Neural cell (in vitro differentiated cells): Measurements from ENCODE around the gene ADSL. TPM values are rescaled to one million over a fixed set of nuclear protein-coding genes. Genes with fewer than 3 reads are reported as not detected.

Experiments used
- H2AFZ ChIP-seq: fragments of 200-600, 300-800 bp; sonication (generic), shearing (Covaris generic); 2 replicates; pipeline ENCODE4 v1.6.0; 2014; ENCODE audit warnings: low read depth, mild to moderate bottlenecking, antibody characterized with exemption, low read length, moderate library complexity
- H3F3A ChIP-seq: fragments of 200-600 bp; shearing (Covaris generic); 2 replicates; pipeline ENCODE4 v1.6.1; 2016; ENCODE audit warnings: mild to moderate bottlenecking, moderate library complexity, mixed read lengths, antibody characterized with exemption, low read length; ENCODE audit not compliant: insufficient read depth, poor library complexity, severe bottlenecking
- H3K27ac ChIP-seq: fragments of 200-600, 300-800 bp; sonication (generic), shearing (Covaris generic); 2 replicates; pipeline ENCODE4 v1.5.1; 2014; ENCODE audit warnings: mild to moderate bottlenecking, low read length, moderate library complexity
- H3K27me3 ChIP-seq: fragments of 300-800, 200-600 bp; sonication (generic), shearing (Covaris generic); 2 replicates; pipeline ENCODE4 v1.6.0; 2014; ENCODE audit warnings: mild to moderate bottlenecking, low read depth, low read length, moderate library complexity; ENCODE audit not compliant: insufficient read depth
- H3K36me3 ChIP-seq: fragments of 300-800, 200-600 bp; sonication (generic), shearing (Covaris generic); 2 replicates; pipeline ENCODE4 v1.5.1; 2014; ENCODE audit warnings: mild to moderate bottlenecking, antibody characterized with exemption, low read length, moderate library complexity; ENCODE audit not compliant: insufficient read depth
- H3K4me2 ChIP-seq: fragments of 300-800, 200-600 bp; sonication (generic), shearing (Covaris generic); 2 replicates; pipeline ENCODE4 v1.6.0; 2014; ENCODE audit warnings: mild to moderate bottlenecking, low read length
- H3K4me3 ChIP-seq: fragments of 300-800, 200-600 bp; sonication (generic), shearing (Covaris generic); 2 replicates; pipeline ENCODE4 v1.5.1; 2014; ENCODE audit warnings: mild to moderate bottlenecking, low read length, moderate library complexity
- H3K79me2 ChIP-seq: fragments of 200-600 bp; shearing (Covaris generic); replicated peaks from 2 replicates; pipeline ENCODE4 v1.6.0; 2014; ENCODE audit warnings: mild to moderate bottlenecking, low read length, moderate library complexity; ENCODE audit not compliant: insufficient read depth
- H3K9ac ChIP-seq: fragments of 300-800, 200-600 bp; sonication (generic), shearing (Covaris generic); 2 replicates; pipeline ENCODE4 v1.6.1; 2016; ENCODE audit warnings: mild to moderate bottlenecking, low read length, mixed read lengths
- H3K9me2 ChIP-seq: fragments of 200-600 bp; shearing (Covaris generic); 2 replicates; pipeline ENCODE4 v1.6.1; 2016; ENCODE audit warnings: mild to moderate bottlenecking, low read length, mixed read lengths; ENCODE audit not compliant: insufficient read depth
- H3K9me3 ChIP-seq: fragments of 200-600, 300-800 bp; sonication (generic), shearing (Covaris generic); 2 replicates; pipeline ENCODE4 v1.6.1; 2016; ENCODE audit warnings: mild to moderate bottlenecking, mixed run types, low read length, moderate library complexity, mixed read lengths
- H4K20me1 ChIP-seq: fragments of 200-600 bp; shearing (Covaris generic); 2 replicates; pipeline ENCODE4 v1.6.1; 2016; ENCODE audit warnings: mild to moderate bottlenecking, mixed run types; ENCODE audit not compliant: insufficient read depth
- EP300 ChIP-seq: fragments of 450-650 bp; conservative IDR thresholded peaks from 2 replicates; pipeline ENCODE4 v1.6.1; 2014; ENCODE audit warnings: antibody characterized with exemption, mild to moderate bottlenecking, moderate library complexity; ENCODE audit not compliant: poor library complexity, severe bottlenecking
- EZH2 ChIP-seq: fragments of 200-600, 300-800 bp; shearing (Covaris generic), sonication (generic); IDR thresholded peaks from 2 replicates; pipeline ENCODE4 v1.6.1; 2014; ENCODE audit warnings: antibody characterized with exemption, low read length, borderline replicate concordance, mild to moderate bottlenecking; ENCODE audit not compliant: insufficient read depth, poor library complexity, severe bottlenecking
- MXI1 ChIP-seq: fragments of 450-650 bp; conservative IDR thresholded peaks from 2 replicates; pipeline ENCODE4 v1.6.1; 2014; ENCODE audit warnings: antibody characterized with exemption, mild to moderate bottlenecking; ENCODE audit not compliant: poor library complexity, severe bottlenecking
- POLR2AphosphoS5 ChIP-seq: IDR thresholded peaks from 2 replicates; pipeline ENCODE4 v1.6.1; 2012
- RAD21 ChIP-seq: fragments of 450-650 bp; conservative IDR thresholded peaks from 2 replicates; pipeline ENCODE4 v1.6.1; 2014; ENCODE audit warnings: antibody characterized with exemption, mild to moderate bottlenecking, moderate library complexity
- SMC3 ChIP-seq: fragments of 450-650 bp; conservative IDR thresholded peaks from 2 replicates; pipeline ENCODE4 v1.6.1; 2014; ENCODE audit warnings: antibody characterized with exemption, mild to moderate bottlenecking, moderate library complexity; ENCODE audit not compliant: poor library complexity
- TAF1 ChIP-seq: IDR thresholded peaks from 2 replicates; pipeline ENCODE4 v1.6.1; 2012; ENCODE audit warnings: low read depth
- polyA plus RNA-seq: library from polyadenylated mRNA; depleted of rRNA; stranded (reverse); fragments of >200 nt; gene quantifications from 2 replicates; pipeline ENCODE4 v1.2.3, GENCODE V29; 2014
- TF ChIP-seq, protein P1 (sequence below): IDR thresholded peaks from 2 replicates; pipeline ENCODE4 v1.6.1; 2012; ENCODE audit warnings: borderline replicate concordance
- TF ChIP-seq, protein P2 (sequence below): fragments of 450-650 bp; IDR thresholded peaks from 2 replicates; pipeline ENCODE4 v1.5.1; 2014; ENCODE audit warnings: antibody characterized with exemption, mild to moderate bottlenecking, moderate library complexity; ENCODE audit not compliant: poor library complexity, severe bottlenecking

ADSL gene
- polyA plus RNA-seq, 1 donor from 2014 or later, result 112 TPM

GRCh38 chr22:40397396-40397795 is 51.1 kb downstream of the ADSL start:
- Histone ChIP-seq H3K36me3 (no peaks in the 10 kb centered on the region), H3K9ac (no peak overlapping the region), H3F3A (no peaks in the 10 kb centered on the region), H3K9me2 (no peaks in the 10 kb centered on the region), H3K79me2 (no peaks in the 10 kb centered on the region), H3K4me2 (no peak overlapping the region), H3K4me3 (no peak overlapping the region), H2AFZ (no peak overlapping the region), H3K27me3 (no peaks in the 10 kb centered on the region), H3K27ac (no peak overlapping the region), H4K20me1 (no peaks in the 10 kb centered on the region), H3K9me3 (no peaks in the 10 kb centered on the region)
- TF ChIP-seq MXI1 (no peak), POLR2AphosphoS5 (no peak), TAF1 (no peak), SMC3 (no peak), EP300 (no peak)

- H3K9me2 ChIP-seq, result no peaks in the 10 kb centered on the region
- no peak overlapping the region for H3K9ac ChIP-seq
- H3K27me3 ChIP-seq, result no peaks in the 10 kb centered on the region
- H3K36me3 ChIP-seq, result no peaks in the 10 kb centered on the region
- no peak overlapping the region for H3K27ac ChIP-seq
- TF ChIP-seq SMC3 (no peak), POLR2AphosphoS5 (no peak), RAD21 (no peak), MXI1 (no peak)
- H4K20me1 ChIP-seq, result no peaks in the 10 kb centered on the region
- H3K4me3 ChIP-seq, result no peak overlapping the region
- H3K79me2 ChIP-seq, result no peaks in the 10 kb centered on the region
- no peaks in the 10 kb centered on the region for H3K9me3 ChIP-seq
- H3F3A ChIP-seq, result no peaks in the 10 kb centered on the region
- H3K4me2 ChIP-seq, result no peak overlapping the region
- no peak overlapping the region for H2AFZ ChIP-seq
Observed at GRCh38 chr22:40399621-40400020, 53.3 kb downstream of the ADSL start.

DNA sequence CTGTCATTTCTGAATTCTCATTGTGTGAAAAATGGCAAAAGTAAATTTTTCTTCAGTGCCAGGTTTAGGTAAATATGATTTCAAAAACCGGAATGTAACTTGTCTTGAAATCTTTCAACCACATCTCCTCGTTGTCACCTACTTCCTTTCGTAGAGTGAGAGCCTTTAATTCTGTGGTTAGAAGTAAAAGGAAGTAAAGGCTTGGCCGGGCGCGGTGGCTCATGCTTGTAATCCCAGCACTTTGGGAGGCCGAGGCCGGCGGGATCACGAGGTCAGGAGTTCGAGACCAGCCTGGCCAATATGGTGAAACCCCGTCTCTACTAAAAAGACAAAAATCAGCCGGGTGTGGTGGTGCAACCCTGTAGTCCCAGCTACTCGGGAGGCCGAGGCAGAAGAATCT is 53.9 kb downstream of the ADSL start:
- H3K79me2 ChIP-seq, result no peaks in the 10 kb centered on the region
- TF ChIP-seq SMC3 (no peak), TAF1 (no peak), EZH2 (no peak), MXI1 (no peak), EP300 (no peak), RAD21 (no peak), POLR2AphosphoS5 (no peak)
- TF ChIP-seq, protein P1, sequence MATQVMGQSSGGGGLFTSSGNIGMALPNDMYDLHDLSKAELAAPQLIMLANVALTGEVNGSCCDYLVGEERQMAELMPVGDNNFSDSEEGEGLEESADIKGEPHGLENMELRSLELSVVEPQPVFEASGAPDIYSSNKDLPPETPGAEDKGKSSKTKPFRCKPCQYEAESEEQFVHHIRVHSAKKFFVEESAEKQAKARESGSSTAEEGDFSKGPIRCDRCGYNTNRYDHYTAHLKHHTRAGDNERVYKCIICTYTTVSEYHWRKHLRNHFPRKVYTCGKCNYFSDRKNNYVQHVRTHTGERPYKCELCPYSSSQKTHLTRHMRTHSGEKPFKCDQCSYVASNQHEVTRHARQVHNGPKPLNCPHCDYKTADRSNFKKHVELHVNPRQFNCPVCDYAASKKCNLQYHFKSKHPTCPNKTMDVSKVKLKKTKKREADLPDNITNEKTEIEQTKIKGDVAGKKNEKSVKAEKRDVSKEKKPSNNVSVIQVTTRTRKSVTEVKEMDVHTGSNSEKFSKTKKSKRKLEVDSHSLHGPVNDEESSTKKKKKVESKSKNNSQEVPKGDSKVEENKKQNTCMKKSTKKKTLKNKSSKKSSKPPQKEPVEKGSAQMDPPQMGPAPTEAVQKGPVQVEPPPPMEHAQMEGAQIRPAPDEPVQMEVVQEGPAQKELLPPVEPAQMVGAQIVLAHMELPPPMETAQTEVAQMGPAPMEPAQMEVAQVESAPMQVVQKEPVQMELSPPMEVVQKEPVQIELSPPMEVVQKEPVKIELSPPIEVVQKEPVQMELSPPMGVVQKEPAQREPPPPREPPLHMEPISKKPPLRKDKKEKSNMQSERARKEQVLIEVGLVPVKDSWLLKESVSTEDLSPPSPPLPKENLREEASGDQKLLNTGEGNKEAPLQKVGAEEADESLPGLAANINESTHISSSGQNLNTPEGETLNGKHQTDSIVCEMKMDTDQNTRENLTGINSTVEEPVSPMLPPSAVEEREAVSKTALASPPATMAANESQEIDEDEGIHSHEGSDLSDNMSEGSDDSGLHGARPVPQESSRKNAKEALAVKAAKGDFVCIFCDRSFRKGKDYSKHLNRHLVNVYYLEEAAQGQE, result no peak
- TF ChIP-seq, protein P2, sequence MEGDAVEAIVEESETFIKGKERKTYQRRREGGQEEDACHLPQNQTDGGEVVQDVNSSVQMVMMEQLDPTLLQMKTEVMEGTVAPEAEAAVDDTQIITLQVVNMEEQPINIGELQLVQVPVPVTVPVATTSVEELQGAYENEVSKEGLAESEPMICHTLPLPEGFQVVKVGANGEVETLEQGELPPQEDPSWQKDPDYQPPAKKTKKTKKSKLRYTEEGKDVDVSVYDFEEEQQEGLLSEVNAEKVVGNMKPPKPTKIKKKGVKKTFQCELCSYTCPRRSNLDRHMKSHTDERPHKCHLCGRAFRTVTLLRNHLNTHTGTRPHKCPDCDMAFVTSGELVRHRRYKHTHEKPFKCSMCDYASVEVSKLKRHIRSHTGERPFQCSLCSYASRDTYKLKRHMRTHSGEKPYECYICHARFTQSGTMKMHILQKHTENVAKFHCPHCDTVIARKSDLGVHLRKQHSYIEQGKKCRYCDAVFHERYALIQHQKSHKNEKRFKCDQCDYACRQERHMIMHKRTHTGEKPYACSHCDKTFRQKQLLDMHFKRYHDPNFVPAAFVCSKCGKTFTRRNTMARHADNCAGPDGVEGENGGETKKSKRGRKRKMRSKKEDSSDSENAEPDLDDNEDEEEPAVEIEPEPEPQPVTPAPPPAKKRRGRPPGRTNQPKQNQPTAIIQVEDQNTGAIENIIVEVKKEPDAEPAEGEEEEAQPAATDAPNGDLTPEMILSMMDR, result no peak
- H2AFZ ChIP-seq, result no peak overlapping the region
- H3K4me2 ChIP-seq, result no peak overlapping the region
- H3K9me3 ChIP-seq, result no peaks in the 10 kb centered on the region
- no peaks in the 10 kb centered on the region for H3F3A ChIP-seq
- H3K9ac ChIP-seq, result no peak overlapping the region
- no peaks in the 10 kb centered on the region for H4K20me1 ChIP-seq
- H3K36me3 ChIP-seq, result no peaks in the 10 kb centered on the region
- H3K27me3 ChIP-seq, result no peaks in the 10 kb centered on the region
- H3K27ac ChIP-seq, result no peak overlapping the region
- no peak overlapping the region for H3K4me3 ChIP-seq
- no peaks in the 10 kb centered on the region for H3K9me2 ChIP-seq
